ENCODE results near the gene NPIPB6.

GRCh38 chr16:28293601-28293960 is 69.7 kb downstream of the NPIPB6 start:
- no peak for TF ChIP-seq CTCF (IDR thresholded peaks at IDR 0.05)
- no peak for TF ChIP-seq POLR2A (IDR thresholded peaks at IDR 0.05)
